ENCODE results near the gene ERAP2.

DNA sequence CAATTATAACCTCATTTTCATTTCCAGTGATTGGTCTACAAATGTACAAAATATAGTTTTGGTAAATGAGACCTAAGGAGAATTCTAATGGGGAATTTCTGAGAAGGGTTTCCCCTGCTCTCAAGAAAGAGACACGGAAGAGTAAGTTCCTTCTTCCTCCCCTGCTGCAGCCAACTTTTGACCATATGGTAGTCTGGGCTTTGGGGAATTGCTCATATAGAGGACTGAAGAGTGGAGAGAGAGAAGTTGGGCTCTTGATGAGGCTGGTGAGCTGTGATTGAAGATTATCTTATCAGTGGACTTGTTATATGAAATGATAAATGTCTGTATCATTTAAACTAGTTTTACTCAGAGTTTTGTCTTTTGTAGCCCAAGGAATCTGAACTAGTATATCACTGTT is 55.3 kb downstream of the ERAP2 start:
- TF ChIP-seq, protein P1, sequence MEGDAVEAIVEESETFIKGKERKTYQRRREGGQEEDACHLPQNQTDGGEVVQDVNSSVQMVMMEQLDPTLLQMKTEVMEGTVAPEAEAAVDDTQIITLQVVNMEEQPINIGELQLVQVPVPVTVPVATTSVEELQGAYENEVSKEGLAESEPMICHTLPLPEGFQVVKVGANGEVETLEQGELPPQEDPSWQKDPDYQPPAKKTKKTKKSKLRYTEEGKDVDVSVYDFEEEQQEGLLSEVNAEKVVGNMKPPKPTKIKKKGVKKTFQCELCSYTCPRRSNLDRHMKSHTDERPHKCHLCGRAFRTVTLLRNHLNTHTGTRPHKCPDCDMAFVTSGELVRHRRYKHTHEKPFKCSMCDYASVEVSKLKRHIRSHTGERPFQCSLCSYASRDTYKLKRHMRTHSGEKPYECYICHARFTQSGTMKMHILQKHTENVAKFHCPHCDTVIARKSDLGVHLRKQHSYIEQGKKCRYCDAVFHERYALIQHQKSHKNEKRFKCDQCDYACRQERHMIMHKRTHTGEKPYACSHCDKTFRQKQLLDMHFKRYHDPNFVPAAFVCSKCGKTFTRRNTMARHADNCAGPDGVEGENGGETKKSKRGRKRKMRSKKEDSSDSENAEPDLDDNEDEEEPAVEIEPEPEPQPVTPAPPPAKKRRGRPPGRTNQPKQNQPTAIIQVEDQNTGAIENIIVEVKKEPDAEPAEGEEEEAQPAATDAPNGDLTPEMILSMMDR (conservative IDR thresholded peaks at IDR 0.05), result no peak
- no peak for TF ChIP-seq ZFX (IDR thresholded peaks at IDR 0.05)
